Osteoblast (primary cell): ENCODE results near the gene KLC1. TPM values are rescaled to one million over a fixed set of nuclear protein-coding genes. Genes with fewer than 3 reads are reported as not detected.
A peak's percentile ranks its signal among the peaks of the same experiment; 100 is the strongest.

Experiments used
- DNase-seq: peaks from one replicate; pipeline ENCODE4 v3.0.0; 2011; ENCODE audit warnings: low spot score, mixed read lengths; ENCODE audit not compliant: insufficient read length; ENCODE audit errors: missing footprints
- H2AFZ ChIP-seq: 2 replicates; pipeline ENCODE4 v1.6.0; 2011; ENCODE audit warnings: mild to moderate bottlenecking, low read length
- H3K27ac ChIP-seq: 2 replicates; pipeline ENCODE4 v1.5.1; 2011; ENCODE audit warnings: mild to moderate bottlenecking, low read depth, low read length, moderate library complexity
- H3K27me3 ChIP-seq: 2 replicates; pipeline ENCODE4 v1.6.0; 2012; ENCODE audit warnings: mild to moderate bottlenecking, control low read depth, inconsistent platforms, low read length, moderate library complexity; ENCODE audit not compliant: insufficient read depth
- H3K36me3 ChIP-seq: 2 replicates; pipeline ENCODE4 v1.5.1; 2011; ENCODE audit warnings: mild to moderate bottlenecking, low read length, control low read depth, moderate library complexity; ENCODE audit not compliant: insufficient read depth
- H3K4me1 ChIP-seq: 2 replicates; pipeline ENCODE4 v1.5.1; 2011; ENCODE audit warnings: mild to moderate bottlenecking, low read length, control low read depth, moderate library complexity; ENCODE audit not compliant: insufficient read depth
- H3K4me2 ChIP-seq: 2 replicates; pipeline ENCODE4 v1.6.0; 2011; ENCODE audit warnings: mild to moderate bottlenecking, low read length; ENCODE audit not compliant: insufficient read depth
- H3K4me3 ChIP-seq: fragments of 200-600 bp; sonication (generic); 3 replicates; pipeline ENCODE4 v1.5.1; 2012; ENCODE audit warnings: mild to moderate bottlenecking, low read length, inconsistent platforms; ENCODE audit not compliant: insufficient read depth
- H3K79me2 ChIP-seq: 2 replicates; pipeline ENCODE4 v1.6.0; 2012; ENCODE audit warnings: mild to moderate bottlenecking, low read length, control low read depth, inconsistent platforms; ENCODE audit not compliant: insufficient read depth
- H3K9me3 ChIP-seq: 2 replicates; pipeline ENCODE4 v1.5.1; 2011; ENCODE audit warnings: low read depth, low read length, control low read depth
- H4K20me1 ChIP-seq: 2 replicates; pipeline ENCODE4 v1.6.0; 2012; ENCODE audit warnings: mild to moderate bottlenecking, low read length, control low read depth; ENCODE audit not compliant: insufficient read depth
- total RNA-seq: library from RNA; depleted of rRNA; stranded (reverse); fragments of >200 nt; gene quantifications from 2 replicates; pipeline ENCODE4 v1.2.3, GENCODE V29; 2012
- TF ChIP-seq, protein P1 (sequence below): IDR thresholded peaks from 2 replicates; pipeline ENCODE4 v1.5.1; 2011; ENCODE audit warnings: mild to moderate bottlenecking, low read depth, low read length, moderate library complexity; ENCODE audit errors: extremely low read depth

Gene KLC1
- total RNA-seq, 1 donor = 205 TPM

DNA sequence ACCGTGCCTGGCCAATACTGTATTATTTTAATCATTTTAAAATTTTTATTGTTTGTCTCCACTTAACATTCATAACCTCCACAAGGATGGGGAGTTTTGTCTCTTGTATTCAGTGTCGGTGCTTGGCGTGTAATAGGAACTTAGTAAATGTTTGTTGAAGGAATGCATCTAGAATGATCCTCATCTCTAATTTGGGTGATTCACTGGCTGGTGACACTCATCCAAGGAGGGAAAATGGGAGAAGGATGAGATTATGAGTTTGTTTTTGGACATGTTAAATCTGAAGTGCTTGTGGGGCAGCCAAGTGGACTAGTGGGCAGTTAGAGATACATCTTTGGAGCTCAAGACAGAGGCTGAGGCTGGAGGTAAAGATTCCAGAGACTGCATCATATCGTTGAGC is 5.1 kb downstream of the KLC1 start:
- peaks cover 17% of the 10 kb centered on the region for H3K36me3 ChIP-seq
- H2AFZ ChIP-seq = no peak overlapping the region
- TF ChIP-seq, protein P1, sequence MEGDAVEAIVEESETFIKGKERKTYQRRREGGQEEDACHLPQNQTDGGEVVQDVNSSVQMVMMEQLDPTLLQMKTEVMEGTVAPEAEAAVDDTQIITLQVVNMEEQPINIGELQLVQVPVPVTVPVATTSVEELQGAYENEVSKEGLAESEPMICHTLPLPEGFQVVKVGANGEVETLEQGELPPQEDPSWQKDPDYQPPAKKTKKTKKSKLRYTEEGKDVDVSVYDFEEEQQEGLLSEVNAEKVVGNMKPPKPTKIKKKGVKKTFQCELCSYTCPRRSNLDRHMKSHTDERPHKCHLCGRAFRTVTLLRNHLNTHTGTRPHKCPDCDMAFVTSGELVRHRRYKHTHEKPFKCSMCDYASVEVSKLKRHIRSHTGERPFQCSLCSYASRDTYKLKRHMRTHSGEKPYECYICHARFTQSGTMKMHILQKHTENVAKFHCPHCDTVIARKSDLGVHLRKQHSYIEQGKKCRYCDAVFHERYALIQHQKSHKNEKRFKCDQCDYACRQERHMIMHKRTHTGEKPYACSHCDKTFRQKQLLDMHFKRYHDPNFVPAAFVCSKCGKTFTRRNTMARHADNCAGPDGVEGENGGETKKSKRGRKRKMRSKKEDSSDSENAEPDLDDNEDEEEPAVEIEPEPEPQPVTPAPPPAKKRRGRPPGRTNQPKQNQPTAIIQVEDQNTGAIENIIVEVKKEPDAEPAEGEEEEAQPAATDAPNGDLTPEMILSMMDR = no peak
- peaks cover 28% of the 10 kb centered on the region for H3K4me1 ChIP-seq
- peak; percentile 93 for DNase-seq
- peaks cover 98% of the 10 kb centered on the region for H3K79me2 ChIP-seq
- H3K9me3 ChIP-seq = no peaks in the 10 kb centered on the region
- peaks cover 80% of the 10 kb centered on the region for H4K20me1 ChIP-seq
- peak overlapping the region; percentile 19 for H3K27ac ChIP-seq
- peak overlapping the region; percentile 27 for H3K4me2 ChIP-seq
- no peaks in the 10 kb centered on the region for H3K27me3 ChIP-seq
- H3K4me3 ChIP-seq = no peak overlapping the region

DNA sequence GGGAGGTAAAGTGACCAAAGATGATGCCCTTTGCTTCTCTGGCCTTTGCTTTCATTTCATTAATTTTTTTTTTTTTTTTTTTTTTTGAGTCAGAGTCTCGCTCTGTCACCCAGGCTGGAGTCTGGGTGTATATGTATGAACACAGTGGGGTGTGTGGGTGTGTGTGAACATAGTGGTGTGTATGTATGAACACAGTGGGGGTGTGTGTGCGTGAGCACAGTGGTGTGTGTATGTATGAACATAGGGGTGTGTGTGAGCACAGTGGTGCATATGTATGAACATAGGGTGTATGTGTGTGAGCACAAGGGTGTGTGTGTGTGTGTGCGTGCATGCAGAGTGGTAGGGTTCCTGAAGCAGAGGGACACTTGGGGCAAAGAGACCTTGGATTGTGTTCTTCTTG is 9.6 kb downstream of the KLC1 start:
- no peak for DNase-seq
- peaks cover 8% of the 10 kb centered on the region for H3K36me3 ChIP-seq
- peaks cover 28% of the 10 kb centered on the region for H3K4me1 ChIP-seq
- no peak overlapping the region for H3K4me3 ChIP-seq
- peak overlapping the region; percentile 15 for H3K27ac ChIP-seq
- H4K20me1 ChIP-seq = peaks cover 86% of the 10 kb centered on the region
- peaks cover 98% of the 10 kb centered on the region for H3K79me2 ChIP-seq
- TF ChIP-seq, protein P1 = no peak
- H3K9me3 ChIP-seq = no peaks in the 10 kb centered on the region
- no peaks in the 10 kb centered on the region for H3K27me3 ChIP-seq
- H3K4me2 ChIP-seq = no peak overlapping the region
- H2AFZ ChIP-seq = no peak overlapping the region

DNA sequence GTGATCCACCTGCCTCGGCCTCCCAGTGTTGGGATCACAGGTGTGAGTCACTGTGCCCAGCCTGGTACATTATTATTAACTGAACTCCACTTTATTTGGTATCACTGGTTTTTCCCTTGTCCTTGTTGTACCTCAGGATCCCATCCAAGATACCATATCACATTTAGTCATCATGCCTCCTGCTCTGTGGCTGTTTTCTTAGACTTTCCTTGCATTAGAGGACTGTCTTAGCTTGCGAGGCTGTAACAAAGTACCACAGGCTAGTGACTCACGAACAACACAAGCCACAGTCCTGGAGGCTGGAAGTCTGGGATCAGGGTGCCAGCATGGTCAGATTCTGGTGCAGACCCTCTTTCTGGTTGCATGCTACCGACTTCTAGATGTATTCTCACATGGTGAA is 12.2 kb downstream of the KLC1 start:
- Histone ChIP-seq H3K79me2 (peaks cover 100% of the 10 kb centered on the region), H3K27ac (peak overlapping the region; percentile 45), H3K36me3 (no peaks in the 10 kb centered on the region), H3K4me2 (no peak overlapping the region), H3K4me1 (peaks cover 20% of the 10 kb centered on the region), H4K20me1 (peaks cover 82% of the 10 kb centered on the region), H3K27me3 (no peaks in the 10 kb centered on the region), H3K9me3 (no peaks in the 10 kb centered on the region), H3K4me3 (no peak overlapping the region), H2AFZ (no peak overlapping the region)
- peak; percentile 84 for DNase-seq
- TF ChIP-seq, protein P1 = no peak

DNA sequence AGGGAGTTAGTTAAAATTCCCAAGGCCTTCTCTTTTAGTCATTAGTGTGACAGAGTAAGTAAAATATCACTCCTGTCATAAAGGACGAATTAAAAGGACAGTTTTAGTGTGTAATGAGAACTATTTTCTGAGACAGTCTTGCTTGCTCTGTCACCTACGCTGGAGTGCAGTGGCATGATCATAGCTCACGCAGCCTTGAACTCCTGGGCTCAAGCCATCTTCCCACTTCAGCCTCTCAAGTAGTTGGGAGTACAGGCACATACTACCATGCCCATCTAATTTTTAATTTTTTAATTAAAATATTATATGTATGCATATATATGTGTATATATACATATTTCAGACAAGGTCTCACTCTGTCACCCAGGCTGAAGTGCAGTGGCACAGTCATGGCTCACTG is 17.2 kb downstream of the KLC1 start:
- H4K20me1 ChIP-seq = peaks cover 76% of the 10 kb centered on the region

More for the DNA sequence above, 17.2 kb downstream of the KLC1 start:
- H3K4me3 ChIP-seq = no peak overlapping the region
- H3K27me3 ChIP-seq = no peaks in the 10 kb centered on the region
- H2AFZ ChIP-seq = no peak overlapping the region
- H3K79me2 ChIP-seq = peaks cover 99% of the 10 kb centered on the region
- no peak overlapping the region for H3K4me2 ChIP-seq
- no peaks in the 10 kb centered on the region for H3K36me3 ChIP-seq
- peaks cover 5% of the 10 kb centered on the region for H3K4me1 ChIP-seq
- DNase-seq = no peak
- TF ChIP-seq, protein P1 = no peak
- H3K9me3 ChIP-seq = no peaks in the 10 kb centered on the region
- H3K27ac ChIP-seq = no peak overlapping the region
